Hematopoietic multipotent progenitor cell (in vitro differentiated cells): ENCODE measurements around the gene POU2F1. TPM values are rescaled to one million over a fixed set of nuclear protein-coding genes. Genes with fewer than 3 reads are reported as not detected.

Experiments used
- DNase-seq, 3 donors: peaks; one replicate each; pipeline ENCODE4 v3.0.0-alpha.2; 2011 to 2015; ENCODE audit warnings: low read depth in 2 of 3, low spot score in 2 of 3
- total RNA-seq: library from RNA; depleted of rRNA; stranded (reverse); fragments of >200 nt; gene quantifications from one replicate; pipeline ENCODE4 v1.2.3, GENCODE V29; 2012

POU2F1 gene
- total RNA-seq, 1 donor: 12.1 TPM

- no peak for DNase-seq
Observed at GRCh38 chr1:167438171-167439138, 217.8 kb downstream of the POU2F1 start.

GRCh38 chr1:167439301-167439988 lies 218.8 kb downstream of the POU2F1 start:
- DNase-seq: peak in 2 of 3 donors; percentile 31 to 60

- DNase-seq: no peak
Observed at GRCh38 chr1:167440345-167440744, 219.7 kb downstream of the POU2F1 start.

- no peak for DNase-seq
Observed at GRCh38 chr1:167440776-167441175, 220.1 kb downstream of the POU2F1 start.

GRCh38 chr1:167441222-167441621 lies 220.5 kb downstream of the POU2F1 start:
- no peak for DNase-seq

- DNase-seq: peak; percentile 63 to 94 (median 80)
Observed at GRCh38 chr1:167442142-167442848, 221.6 kb downstream of the POU2F1 start.

- no peak for DNase-seq
Observed at GRCh38 chr1:167442854-167443565, 222.3 kb downstream of the POU2F1 start.

- no peak for DNase-seq
Observed at GRCh38 chr1:167443757-167444156, 223.1 kb downstream of the POU2F1 start.

GRCh38 chr1:167446966-167447365 lies 226.3 kb downstream of the POU2F1 start:
- DNase-seq: no peak

GRCh38 chr1:167447521-167448136 lies 226.9 kb downstream of the POU2F1 start:
- DNase-seq: peak in 2 of 3 donors; percentile 65 to 85

- DNase-seq: no peak
Observed at GRCh38 chr1:167450843-167451242, 230.2 kb downstream of the POU2F1 start.

- no peak for DNase-seq
Observed at GRCh38 chr1:167452483-167452882, 231.8 kb downstream of the POU2F1 start.

- DNase-seq: no peak
Observed at GRCh38 chr1:167453123-167453522, 232.4 kb downstream of the POU2F1 start.

GRCh38 chr1:167454304-167454893 lies 233.7 kb downstream of the POU2F1 start:
- DNase-seq: no peak

GRCh38 chr1:167454894-167455785 lies 234.5 kb downstream of the POU2F1 start:
- DNase-seq: peak; percentile 54 to 90 (median 85)

- DNase-seq: peak in 2 of 3 donors; percentile 63 to 64
Observed at GRCh38 chr1:167455786-167456446, 235.2 kb downstream of the POU2F1 start.

GRCh38 chr1:167456524-167456923 lies 235.8 kb downstream of the POU2F1 start:
- DNase-seq: no peak

GRCh38 chr1:167456926-167457325 lies 236.2 kb downstream of the POU2F1 start:
- DNase-seq: no peak
